Activated CD4-positive, alpha-beta T cell treated with anti-CD3 and anti-CD28 coated beads, Interleukin-2, amount 50 U/mL, for 16 hours (primary cell): Measurements from ENCODE around the gene IL17RE.
"Not testable (repeated sequence)": the region's sequence is repeated elsewhere in the genome, so short reads cannot be mapped to it uniquely, and the experiment has no call there.

ENCODE experiments used
- DNase-seq: peaks from one replicate; pipeline ENCODE4 v3.0.0-alpha.2; 2020

Gene IL17RE, protein sequence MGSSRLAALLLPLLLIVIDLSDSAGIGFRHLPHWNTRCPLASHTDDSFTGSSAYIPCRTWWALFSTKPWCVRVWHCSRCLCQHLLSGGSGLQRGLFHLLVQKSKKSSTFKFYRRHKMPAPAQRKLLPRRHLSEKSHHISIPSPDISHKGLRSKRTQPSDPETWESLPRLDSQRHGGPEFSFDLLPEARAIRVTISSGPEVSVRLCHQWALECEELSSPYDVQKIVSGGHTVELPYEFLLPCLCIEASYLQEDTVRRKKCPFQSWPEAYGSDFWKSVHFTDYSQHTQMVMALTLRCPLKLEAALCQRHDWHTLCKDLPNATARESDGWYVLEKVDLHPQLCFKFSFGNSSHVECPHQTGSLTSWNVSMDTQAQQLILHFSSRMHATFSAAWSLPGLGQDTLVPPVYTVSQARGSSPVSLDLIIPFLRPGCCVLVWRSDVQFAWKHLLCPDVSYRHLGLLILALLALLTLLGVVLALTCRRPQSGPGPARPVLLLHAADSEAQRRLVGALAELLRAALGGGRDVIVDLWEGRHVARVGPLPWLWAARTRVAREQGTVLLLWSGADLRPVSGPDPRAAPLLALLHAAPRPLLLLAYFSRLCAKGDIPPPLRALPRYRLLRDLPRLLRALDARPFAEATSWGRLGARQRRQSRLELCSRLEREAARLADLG

DNA sequence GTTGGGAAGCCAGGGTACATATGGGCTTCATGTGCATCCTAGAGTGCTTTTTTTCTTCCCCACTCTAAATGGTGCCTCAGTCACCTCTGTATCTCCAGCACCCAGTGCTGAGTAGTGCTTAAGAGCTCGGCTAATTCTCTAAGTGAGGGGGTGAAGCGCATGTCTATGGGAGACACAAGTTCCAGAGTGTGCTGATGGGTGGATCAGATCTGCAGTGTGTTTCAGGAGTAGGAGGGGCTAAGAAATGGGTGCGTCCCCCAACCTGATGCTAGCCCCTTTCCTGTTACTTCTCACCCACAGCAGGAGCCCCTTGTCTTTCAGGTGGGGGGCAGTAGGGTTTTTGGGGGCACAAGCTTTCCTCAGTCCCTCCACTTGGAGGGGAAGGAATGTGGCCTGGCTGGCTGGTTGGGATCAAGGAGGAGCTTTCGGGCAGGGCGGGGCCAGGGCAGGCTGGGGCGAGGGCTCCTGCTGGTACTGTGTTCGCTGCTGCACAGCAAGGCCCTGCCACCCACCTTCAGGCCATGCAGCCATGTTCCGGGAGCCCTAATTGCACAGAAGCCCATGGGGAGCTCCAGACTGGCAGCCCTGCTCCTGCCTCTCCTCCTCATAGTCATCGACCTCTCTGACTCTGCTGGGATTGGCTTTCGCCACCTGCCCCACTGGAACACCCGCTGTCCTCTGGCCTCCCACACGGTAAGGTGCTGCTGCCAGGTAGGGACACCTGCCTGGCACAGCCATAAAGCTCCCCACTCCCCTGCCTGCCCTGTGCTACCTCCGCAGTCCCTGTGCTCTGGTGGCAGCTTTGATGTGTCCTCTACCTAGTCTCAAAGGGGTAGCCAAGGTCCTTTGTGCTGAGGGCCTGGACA lies at the start of gene IL17RE:
TSS of gene IL17RE (plus strand) at position 477 of the 866 bp plus-strand sequence. CDS start at position 562, 85 bp downstream.
- DNase-seq = no peak

DNA sequence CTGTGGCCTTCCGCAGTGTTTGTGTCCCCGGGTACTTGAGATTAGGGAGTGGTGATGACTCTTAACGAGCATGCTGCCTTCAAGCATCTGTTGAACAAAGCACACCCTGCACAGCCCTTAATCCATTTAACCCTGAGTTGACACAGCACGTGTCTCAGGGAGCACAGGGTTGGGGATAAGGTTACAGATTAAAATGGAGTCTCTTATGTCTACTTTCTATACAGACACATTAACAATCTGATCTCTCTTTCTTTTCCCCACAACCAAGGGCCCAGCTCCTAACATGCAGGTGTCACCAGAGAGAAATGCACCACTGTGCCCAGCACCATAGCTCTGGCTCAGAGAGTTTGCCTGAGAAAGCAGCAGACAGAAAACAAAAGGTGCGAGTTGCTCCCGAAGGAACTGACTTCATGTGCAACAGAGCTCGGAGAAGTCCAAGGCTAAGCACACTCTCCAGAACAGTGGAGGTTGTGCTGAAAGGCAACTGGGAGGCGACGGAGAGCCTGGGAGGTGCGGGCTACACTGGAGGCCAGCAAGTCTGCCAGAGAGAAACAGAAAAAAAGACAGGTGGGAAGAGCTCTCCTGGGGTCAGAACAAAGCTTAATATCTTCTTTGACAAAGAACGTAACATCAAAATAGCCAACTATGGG lies 48.2 kb upstream of the IL17RE start:
- DNase-seq = not testable (repeated sequence)

DNA sequence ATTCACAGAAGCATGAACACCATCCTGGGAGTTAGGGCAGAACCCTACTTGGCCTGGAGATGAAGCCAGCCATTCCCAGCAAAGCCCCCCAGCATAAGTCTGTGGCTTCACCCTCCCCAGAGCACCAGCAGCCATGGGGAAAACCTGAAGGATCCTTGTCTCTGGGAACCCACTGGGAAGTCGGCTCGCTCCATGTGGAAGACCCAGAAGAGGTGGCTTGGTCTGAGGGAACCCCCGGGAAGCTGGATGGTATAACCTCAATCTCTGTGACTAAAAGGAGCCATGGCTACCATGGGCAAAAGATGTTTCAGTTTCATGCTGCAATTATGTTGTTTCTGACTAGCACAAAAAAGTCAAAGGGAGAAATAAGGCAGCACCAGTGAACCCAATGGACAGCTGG lies 47.1 kb upstream of the IL17RE start:
- DNase-seq = no peak

DNA sequence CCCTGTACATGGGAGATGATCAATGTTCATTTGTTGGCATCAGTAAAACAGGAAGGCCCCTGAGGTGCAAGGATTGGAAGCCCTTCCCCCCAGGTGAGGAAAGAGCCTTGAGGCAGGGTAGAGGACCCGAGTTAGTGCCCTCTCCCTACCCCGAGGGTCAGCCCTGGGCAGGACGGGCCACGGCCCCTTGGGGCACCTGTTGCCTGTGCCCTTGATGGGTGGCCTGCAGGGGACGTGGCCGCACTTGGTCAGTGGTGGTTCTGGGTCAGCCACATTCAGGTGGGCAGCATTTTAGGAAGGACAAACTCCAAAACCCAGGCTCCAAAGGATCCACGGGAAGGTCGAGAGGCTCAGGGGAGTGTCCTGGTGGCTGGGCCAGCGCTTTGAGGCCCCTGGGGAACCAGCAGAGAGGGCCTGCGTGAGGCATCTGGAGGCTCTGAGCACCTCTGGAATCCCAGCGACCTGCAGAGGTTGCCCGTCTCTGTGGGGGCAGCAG lies 43.1 kb upstream of the IL17RE start:
- no peak for DNase-seq

DNA sequence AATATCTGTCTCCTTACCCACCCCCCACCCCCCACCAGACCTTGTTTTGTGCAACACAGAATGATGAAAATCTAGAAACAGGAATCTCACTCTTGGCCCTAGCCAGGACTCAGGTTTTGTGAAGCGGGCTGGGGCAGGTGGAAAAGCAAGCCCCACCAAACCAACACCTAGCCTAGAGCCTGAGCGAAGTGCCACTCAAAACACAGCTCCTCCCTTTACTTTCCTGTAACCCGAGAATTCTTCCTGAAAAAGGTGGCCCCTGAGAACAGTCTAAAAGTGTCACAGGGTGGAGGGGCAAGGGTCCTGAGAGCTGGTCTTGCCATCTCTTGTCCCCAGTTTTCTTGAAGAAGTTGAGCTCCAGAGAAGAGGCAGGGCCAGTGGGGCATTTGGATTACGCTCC lies 41.4 kb upstream of the IL17RE start:
- DNase-seq = no peak

DNA sequence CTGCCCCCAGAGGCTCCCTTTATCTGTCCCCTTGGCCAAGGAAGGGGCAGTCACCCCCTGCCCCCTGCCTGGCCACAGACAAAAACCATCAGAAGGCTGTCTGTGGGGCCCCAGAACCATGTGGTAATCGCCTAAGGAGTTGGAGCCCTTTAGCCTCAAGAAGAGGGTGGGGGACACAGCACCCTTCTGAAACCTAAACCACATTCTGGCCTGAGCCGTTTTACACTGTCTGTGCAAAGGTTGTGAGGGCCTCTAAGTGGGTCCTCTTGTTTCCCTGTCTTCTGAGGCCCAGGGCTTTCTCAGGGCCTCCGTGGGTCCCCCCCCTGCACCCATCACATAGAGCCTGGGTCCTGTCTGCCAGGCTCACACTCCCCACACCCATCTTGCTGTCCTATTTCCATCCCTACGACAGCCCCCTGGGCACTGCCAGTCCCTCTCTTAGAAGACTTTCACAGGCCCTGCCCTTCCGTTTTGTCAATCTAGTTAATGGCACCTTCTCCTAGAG lies 41.0 kb upstream of the IL17RE start:
- DNase-seq = no peak

DNA sequence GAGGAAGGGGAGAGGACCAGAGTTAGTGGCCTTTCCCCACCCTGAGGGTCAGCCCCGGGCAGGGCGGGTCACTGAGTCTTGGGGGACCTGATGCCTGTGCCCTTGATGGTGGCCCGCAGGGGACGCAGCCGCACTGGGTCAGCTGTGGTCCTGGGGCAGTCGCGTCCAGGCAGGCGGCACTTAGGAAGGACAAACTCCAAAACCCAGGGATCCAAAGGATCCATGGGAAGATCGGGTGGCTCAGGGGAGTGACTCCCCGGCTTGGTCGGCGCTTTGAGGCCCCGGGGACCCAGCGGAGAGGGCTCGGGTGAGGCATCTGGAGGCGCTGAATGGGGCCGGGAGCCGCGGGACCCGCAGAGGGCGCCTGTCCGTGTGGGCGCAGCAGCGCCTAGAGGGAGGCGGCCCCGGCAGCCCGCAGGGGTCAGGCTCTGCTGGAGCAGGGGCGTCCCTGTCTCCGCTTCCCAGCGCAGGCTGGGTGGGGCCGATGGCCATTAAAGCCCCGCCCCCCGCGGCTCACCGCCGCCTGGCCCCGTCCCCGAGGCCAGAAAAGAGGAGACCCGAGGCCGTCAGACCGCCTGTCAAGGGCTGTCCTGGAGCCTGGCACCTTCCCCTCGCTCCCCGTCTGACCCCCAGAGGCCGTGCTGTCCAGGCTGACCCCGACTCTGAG lies 40.1 kb upstream of the IL17RE start:
- DNase-seq = no peak

DNA sequence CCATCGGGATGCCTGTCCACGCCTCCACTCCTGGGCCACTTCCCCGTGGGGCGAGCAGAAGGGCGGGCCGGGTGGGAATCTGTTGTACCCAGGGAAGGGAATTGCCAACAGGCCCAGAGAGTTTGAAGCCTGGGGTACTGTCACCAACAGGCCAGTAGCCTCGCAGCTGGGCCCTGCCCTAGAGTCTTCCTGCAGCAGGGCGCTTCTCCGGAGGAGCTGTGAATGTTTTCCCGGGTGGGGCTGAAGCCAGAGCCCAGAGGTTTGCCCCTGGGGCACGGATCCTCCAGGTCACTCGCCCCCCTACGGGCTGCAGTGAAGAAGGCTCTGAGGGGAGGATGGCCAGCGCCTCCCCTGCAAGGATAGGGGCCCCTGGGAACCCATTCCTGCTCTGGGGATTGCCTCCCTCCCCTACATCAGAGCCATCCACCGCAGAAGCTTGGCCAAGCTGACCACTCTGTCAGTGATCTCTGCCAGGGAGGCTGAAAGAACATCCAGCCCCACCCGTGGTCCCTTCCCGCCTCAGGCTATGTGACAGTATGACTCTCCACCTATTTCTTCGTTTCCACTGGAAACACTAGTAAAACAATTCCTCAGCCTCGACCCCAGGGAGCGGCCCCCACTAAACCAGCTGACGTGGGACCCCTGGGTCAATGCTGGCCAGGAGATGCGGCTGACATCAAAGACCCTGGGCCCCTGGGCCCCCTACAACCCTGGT lies 39.4 kb upstream of the IL17RE start:
- DNase-seq = no peak

DNA sequence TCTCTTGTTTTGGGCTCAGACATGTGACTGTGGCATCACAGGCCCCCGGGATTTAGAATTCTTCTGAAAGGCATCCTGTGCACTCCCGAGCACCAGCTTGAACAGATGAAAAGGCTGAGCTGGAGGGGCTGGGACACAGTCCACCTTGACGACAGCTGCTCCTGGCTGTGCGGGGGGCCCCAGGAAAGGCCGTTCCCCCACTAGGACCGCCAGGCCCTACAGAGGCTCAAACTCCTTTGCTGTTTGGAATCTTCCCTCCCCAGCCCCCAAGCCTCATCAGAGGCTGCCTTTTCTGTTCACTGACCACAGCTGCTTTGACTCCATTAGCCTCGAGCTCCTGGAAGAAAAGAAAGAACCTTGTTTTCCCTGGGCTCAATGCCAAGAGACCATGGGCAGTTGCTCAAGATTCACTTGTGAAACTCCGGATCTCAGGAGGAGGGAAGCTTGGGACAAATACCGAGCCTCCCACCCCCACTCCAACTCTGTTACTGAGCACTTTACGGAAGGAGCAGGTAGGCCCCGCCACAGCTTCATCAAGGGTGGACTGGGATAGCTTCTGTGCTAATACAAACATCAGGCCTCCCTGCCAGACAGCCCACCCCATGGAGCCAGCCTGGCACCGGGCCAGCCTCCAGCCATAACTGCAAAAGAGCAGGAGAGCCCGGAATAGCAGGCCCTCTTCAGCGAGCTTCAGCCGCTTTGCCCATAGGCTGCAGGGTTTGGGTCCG lies 38.3 kb upstream of the IL17RE start:
- no peak for DNase-seq

DNA sequence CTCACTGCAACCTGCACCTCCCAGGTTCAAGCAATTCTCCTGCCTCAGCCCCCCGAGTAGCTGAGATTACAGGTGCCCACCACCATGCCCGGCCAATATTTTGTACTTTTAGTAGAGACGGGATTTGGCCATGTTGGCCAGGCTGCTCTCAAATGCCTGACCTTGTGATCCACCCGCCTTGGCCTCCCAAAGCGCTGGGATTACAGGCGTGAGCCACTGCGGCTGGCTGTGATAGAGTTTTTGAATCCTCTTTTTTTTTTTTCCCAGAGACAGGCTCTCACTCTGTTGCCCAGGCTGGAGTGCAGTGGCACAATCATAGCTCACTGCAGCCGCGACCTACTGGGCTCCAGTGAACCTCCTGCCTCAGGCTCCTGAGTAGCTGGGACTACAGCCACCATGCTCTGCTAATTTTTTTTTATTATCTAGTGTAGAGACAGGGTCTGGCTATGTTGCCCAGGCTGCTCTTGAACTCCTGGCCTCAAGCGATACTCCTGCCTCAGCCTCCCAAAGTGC lies 37.5 kb upstream of the IL17RE start:
- not testable (repeated sequence) for DNase-seq

DNA sequence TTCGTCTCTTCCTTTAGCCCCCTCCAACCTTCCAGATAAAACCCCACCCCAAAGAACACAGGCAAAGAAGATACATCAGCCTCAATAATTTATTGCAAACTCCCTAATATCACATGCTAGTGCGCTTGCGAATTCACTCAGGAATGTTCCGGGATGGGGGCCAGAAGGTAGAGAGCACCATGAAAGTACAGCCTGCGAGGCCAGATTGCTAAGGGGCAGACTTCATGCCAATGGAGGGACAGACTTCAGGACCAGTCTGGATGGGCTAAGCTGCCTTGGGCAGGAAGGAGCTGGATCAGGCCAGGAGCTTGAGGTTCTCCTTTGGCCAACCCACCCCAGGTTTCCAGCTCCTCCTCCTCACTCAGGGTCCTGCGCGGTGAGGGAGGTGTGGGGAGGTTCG lies 36.0 kb upstream of the IL17RE start:
- no peak for DNase-seq

DNA sequence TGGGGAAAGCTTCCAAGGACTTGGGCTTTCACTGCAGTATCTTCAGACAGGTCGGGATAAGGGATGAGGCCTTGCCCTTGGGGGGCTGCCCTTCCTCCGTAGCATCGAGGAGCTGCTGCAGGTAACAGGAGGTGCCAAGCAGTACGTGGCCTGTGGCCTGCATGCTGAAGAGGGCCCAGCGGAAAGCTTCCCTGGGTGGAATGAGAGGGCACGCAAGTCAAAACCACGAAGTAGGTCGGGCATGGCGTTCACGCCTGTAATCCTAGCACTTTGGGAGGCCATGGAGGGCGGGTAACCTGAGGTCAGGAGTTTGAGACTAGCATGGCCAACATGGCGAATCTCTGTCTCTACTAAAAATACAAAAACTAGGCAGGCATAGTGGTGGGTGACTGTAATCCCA lies 35.5 kb upstream of the IL17RE start:
- no peak for DNase-seq

DNA sequence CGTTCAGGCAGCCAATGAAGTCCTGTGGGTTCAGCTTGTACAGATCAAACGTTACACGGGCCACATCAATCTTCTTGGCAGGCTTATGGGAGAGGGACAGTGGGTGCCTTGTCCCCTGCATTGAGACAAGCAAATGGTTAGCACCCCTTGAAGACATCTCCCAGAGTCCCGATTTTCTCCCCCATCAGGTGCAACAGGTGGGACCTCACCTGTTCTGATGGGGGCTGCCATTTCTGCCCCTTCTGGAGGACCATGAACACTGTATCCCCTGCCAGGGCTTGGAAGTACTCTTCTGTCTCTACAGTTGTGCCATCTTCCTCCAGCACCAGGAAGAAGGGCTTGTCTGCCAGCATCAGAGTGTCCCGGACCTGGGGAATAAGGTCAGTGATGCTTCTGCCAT lies 32.7 kb upstream of the IL17RE start:
- no peak for DNase-seq

DNA sequence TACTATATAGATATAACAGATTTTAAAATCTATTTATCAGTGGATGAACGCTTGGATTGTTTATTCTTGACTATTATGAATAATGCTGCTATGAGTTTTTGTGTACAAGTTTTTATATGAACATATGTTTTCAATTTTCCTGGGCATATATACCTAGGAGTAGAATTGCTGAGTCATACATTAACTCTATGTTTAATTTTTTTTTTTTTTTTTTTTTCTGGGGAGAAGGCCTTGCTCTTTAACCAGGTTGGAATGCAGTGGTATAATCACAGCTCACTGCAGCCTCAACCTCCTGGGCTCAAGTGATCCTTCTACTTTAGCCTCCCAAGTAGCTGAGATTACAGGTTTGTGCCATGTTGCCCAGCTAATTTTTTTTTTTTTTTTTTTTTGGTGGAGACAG lies 31.7 kb upstream of the IL17RE start:
- DNase-seq = no peak

DNA sequence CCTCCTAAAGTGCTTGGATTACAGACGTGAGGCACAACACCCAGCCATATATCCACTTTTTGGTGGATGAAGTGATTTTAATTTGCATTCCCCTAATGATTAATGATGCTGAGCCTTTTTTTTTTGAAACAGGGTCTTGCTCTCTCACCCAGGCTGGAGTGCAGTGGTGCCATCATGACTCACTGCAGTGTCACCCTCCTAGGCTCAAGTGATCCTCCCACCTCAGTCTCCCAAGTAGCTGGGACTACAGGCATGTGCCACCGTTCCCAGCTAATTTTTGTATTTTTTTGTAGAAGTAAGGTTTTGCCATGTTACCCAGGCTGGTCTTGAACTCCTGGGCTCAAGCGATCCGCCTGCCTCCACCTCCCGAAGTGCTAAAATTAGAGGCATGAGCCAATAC lies 30.6 kb upstream of the IL17RE start:
- DNase-seq = not testable (repeated sequence)

DNA sequence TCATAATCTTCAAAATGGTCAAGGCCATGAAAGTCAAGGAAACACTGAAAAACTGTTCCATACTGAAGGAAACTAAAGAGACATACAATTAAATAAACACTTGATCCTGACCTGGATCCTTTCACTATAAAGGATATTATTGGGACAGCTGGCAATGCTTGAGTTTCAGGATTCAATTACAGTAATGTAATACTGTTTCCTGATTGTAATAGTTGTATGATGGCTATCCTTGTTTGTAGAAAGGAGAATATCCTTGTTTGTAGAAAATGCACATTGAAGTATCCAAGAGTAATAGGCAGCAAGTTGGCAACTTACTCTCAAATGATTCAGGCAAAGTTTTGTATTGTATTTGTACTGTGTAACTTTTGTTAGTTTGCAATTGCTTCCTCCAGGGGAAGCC lies 27.2 kb upstream of the IL17RE start:
- DNase-seq = no peak

DNA sequence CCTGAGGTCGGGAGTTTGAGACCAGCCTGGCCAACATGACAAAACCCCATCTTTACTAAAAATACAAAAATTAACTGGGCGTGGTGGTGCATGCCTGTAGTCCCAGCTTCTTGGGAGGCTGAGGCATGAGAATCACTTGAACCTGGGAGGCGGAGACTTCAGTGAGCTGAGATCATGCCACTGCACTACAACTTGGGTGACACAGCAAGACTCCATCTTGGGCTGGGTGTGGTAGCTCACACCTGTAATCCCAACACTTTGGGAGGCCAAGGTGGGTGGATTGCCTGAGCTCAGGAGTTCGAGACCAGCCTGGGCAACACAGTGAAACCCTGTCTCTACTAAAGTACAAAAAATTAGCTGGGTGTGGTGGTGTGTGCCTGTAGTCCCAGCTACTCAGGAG lies 26.4 kb upstream of the IL17RE start:
- DNase-seq = not testable (repeated sequence)

DNA sequence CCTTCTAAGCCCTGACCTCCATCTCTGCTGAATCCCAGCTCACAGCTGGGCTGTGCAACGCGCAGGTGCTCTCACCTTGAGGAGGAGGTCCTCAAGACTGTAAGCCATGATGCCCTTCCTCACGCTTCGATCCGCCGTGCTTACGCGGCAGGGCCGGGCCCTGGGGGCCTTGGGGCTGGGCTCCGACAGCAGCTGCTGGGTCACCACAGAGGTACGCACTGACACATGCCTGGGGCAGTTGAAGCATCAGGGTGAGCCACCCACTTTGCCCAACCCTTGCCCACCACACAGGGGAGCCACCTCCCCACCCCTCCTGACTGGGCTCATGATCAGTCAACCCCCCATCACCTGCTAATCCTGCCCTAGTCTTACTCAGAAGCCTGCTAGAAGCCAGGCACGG lies 25.7 kb upstream of the IL17RE start:
- DNase-seq = no peak

DNA sequence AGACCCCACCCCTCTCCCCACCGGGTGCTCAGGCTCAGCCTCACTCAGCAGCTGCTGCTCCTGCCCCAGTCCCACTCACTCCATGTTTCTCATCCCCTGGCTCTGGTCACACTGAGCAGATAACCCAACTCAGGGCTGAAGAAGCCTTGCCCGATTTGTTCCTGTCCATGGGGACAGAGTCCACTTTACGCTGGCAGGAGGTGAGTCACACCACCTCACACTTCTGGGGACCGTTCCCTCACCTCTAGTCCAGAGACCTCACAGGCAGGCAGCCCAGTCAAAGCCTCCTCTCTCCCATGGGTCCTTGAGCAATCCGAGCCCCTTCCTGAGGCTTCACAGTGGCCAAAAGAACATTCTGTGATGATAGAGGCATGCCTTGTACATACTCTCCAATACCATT lies 23.9 kb upstream of the IL17RE start:
- DNase-seq = no peak

DNA sequence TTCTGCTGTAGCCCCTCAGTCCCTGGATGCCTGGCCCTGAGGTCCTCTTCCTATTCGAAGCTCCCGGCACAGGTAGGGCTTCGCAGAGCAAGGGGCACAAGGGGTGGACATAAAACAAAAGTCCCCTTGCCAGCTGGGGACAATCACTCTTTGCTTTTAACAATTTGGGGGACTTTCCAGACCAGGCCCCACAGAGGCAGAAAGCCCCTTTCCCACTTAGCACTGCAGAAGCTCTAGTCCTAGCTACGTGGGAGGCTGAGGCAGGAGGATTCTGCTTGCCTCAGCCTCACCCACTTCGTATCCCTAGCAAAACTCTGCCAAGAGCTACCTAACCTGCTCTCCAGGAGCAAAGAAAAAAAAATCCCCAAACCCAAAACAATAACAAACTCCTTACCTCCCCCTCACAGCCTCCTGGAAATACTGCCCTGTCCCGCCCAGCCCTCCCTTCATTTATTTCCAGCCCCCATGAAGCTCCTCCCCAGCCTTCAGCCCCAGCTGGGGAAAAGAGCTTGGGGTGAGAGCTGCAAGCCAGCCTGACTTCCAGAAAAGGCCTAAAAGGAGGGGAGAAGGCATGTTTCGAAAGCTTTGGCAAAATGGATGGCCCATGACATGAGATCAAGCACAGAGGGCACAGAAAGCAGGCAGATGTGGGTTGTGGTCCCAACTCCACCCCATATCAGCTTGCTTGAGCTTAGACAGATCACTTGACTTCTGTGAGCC lies 22.7 kb upstream of the IL17RE start, which contains the start of gene CIDEC:
TSS of gene CIDEC (minus strand) at position 424 of the 720 bp plus-strand sequence. CDS start 1,767 bp downstream, outside the sequence.
- DNase-seq = no peak
